GM21367 (cell line): ENCODE results near the gene SAMD11.

Source experiments
- ATAC-seq: cut with Tn5 transposase; IDR thresholded peaks from one replicate; pipeline ENCODE4 v1.9.1; 2021; ENCODE audit not compliant: unreplicated experiment

Gene SAMD11

GRCh38 chr1:904310-904950 is 19.3 kb upstream of the SAMD11 start:
- no peak for ATAC-seq

- ATAC-seq, result peak; percentile 43
Measured at GRCh38 chr1:905071-905749, 18.5 kb upstream of the SAMD11 start.

- ATAC-seq, result no peak
Measured at GRCh38 chr1:905811-906599, 17.7 kb upstream of the SAMD11 start.

GRCh38 chr1:906600-907420 is 16.9 kb upstream of the SAMD11 start:
- ATAC-seq, result no peak

GRCh38 chr1:907611-908451 is 15.9 kb upstream of the SAMD11 start:
- no peak for ATAC-seq

GRCh38 chr1:908661-909060 is 15.1 kb upstream of the SAMD11 start:
- no peak for ATAC-seq

GRCh38 chr1:909861-910310 is 13.8 kb upstream of the SAMD11 start:
- no peak for ATAC-seq

GRCh38 chr1:910311-910880 is 13.3 kb upstream of the SAMD11 start:
- no peak for ATAC-seq

GRCh38 chr1:910881-911721 is 12.6 kb upstream of the SAMD11 start:
- ATAC-seq, result no peak

GRCh38 chr1:911875-912739 is 11.6 kb upstream of the SAMD11 start:
- no peak for ATAC-seq

- no peak for ATAC-seq
Measured at GRCh38 chr1:912740-913301, 10.9 kb upstream of the SAMD11 start.

- no peak for ATAC-seq
Measured at GRCh38 chr1:913491-914130, 10.1 kb upstream of the SAMD11 start.

- no peak for ATAC-seq
Measured at GRCh38 chr1:914131-914890, 9.4 kb upstream of the SAMD11 start.

GRCh38 chr1:914891-915280 is 8.8 kb upstream of the SAMD11 start:
- ATAC-seq, result no peak

GRCh38 chr1:915295-916172 is 8.2 kb upstream of the SAMD11 start:
- no peak for ATAC-seq
